Kidney epithelial cell (primary cell): ENCODE data around the gene SEC14L2. TPM values are rescaled to one million over a fixed set of nuclear protein-coding genes. Genes with fewer than 3 reads are reported as not detected.

ENCODE experiments used
- DNase-seq: peaks from one replicate; pipeline ENCODE4 v3.0.0-alpha.2; 2010; ENCODE audit warnings: low read depth
- H3K27me3 ChIP-seq: 2 replicates; pipeline ENCODE4 v1.6.0; 2011; ENCODE audit warnings: low read length; ENCODE audit not compliant: control insufficient read depth, insufficient read depth
- H3K36me3 ChIP-seq: 2 replicates; pipeline ENCODE4 v1.5.1; 2011; ENCODE audit warnings: low read length; ENCODE audit not compliant: control insufficient read depth, insufficient read depth
- H3K4me3 ChIP-seq: 2 replicates; pipeline ENCODE4 v1.5.1; 2011; ENCODE audit warnings: low read depth, mild to moderate bottlenecking, control low read depth, low read length
- total RNA-seq: library from RNA; depleted of rRNA; stranded (reverse); fragments of >200 nt; gene quantifications from 2 replicates; pipeline ENCODE4 v1.2.3, GENCODE V29; 2015
- TF ChIP-seq, protein P1 (sequence below): IDR thresholded peaks from 2 replicates; pipeline ENCODE4 v1.5.1; 2011; ENCODE audit warnings: mild to moderate bottlenecking, moderate library complexity, low read length, control low read depth, inconsistent platforms; ENCODE audit not compliant: insufficient read depth, poor library complexity, severe bottlenecking

SEC14L2 gene
- total RNA-seq, 1 donor from 2014 or later = 31.7 TPM

DNA sequence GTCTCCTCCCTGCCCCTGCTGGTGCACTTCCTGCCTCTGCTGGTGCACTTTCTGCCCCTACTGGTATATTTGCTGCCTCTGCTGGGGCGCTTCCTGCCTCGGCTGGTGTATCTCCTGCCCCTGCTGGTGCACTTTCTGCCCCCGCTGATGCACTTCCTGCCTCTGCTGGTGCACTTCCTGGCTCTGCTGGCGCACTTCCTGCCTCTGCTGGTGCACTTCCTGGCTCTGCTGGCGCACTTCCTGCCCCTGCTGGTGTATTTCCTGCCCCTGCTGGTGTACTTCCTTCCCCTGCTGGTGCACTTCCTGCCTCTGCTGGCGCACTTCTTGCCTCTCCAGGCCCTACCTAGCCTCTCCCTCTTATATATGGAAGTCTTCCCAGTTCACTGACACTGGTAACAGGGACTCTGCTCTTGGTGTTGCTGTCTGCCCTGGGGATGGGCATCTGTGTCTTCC lies 38.9 kb downstream of the SEC14L2 start:
- DNase-seq = no peak
- no peaks in the 10 kb centered on the region for H3K36me3 ChIP-seq
- TF ChIP-seq, protein P1, sequence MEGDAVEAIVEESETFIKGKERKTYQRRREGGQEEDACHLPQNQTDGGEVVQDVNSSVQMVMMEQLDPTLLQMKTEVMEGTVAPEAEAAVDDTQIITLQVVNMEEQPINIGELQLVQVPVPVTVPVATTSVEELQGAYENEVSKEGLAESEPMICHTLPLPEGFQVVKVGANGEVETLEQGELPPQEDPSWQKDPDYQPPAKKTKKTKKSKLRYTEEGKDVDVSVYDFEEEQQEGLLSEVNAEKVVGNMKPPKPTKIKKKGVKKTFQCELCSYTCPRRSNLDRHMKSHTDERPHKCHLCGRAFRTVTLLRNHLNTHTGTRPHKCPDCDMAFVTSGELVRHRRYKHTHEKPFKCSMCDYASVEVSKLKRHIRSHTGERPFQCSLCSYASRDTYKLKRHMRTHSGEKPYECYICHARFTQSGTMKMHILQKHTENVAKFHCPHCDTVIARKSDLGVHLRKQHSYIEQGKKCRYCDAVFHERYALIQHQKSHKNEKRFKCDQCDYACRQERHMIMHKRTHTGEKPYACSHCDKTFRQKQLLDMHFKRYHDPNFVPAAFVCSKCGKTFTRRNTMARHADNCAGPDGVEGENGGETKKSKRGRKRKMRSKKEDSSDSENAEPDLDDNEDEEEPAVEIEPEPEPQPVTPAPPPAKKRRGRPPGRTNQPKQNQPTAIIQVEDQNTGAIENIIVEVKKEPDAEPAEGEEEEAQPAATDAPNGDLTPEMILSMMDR = no peak
- H3K27me3 ChIP-seq = no peaks in the 10 kb centered on the region
- H3K4me3 ChIP-seq = no peak overlapping the region

DNA sequence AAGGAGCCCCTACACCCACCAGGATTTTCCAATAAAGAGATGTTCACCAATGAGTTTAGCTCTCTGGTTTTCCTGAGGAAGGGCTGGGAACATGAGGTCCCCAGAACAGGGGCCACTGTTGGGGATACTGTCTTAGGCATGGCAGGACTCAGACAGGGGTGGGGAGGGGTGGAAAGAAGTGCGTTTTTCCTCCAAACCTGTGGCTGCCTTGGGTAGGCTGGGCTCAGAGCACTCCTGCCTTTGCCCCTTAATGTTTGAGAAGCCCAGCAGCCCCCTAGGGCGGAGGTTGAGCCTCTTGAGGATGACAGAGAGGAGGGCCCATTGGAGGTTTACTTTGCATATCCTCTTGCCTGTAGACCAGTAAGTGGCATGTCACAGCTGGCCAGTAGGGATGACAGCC lies 39.4 kb downstream of the SEC14L2 start:
- Histone ChIP-seq H3K36me3 (no peaks in the 10 kb centered on the region), H3K27me3 (no peaks in the 10 kb centered on the region), H3K4me3 (no peak overlapping the region)
- no peak for DNase-seq
- TF ChIP-seq, protein P1 = no peak

DNA sequence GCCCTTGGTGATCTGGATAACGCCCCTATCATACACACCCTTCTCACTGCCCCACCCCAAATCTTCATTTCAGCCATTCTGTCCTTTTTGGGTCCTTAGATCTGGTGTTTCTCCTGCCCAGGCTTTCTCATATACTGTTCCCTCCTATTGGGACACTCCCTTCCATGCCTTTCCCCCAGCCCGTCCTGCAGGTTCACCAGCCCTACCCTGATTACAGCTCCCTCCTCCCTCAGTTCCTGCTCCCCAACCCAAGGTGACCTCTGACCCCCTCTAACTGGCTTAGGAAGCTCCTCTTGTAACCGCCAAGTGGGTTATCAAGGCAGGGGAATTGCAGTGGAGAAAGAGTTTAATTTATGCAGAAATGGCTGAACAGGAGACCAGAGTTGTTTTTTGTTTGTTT lies 41.7 kb downstream of the SEC14L2 start:
- Histone ChIP-seq H3K27me3 (no peaks in the 10 kb centered on the region), H3K36me3 (no peaks in the 10 kb centered on the region), H3K4me3 (no peak overlapping the region)
- DNase-seq = no peak
- TF ChIP-seq, protein P1 = no peak

DNA sequence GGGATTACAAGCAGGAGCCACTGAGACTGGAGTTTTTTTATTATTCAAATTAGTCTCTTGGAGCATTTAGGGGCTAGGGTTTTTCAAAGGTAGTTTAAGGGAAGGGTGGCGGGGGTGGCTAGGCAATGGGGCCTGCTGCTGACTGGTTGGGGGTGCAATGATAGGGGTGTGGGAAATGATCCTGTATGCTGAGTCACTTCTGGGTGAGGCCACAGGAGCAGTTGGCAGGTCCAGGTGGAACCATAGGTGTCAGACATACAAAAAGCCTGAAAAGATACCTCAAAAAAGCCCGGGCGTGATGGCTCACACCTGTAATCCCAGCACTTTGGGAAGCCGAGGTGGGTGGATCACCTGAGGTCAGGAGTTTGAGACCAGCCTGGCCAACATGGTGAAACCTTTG lies 42.4 kb downstream of the SEC14L2 start:
- Histone ChIP-seq H3K36me3 (no peaks in the 10 kb centered on the region), H3K4me3 (no peak overlapping the region), H3K27me3 (no peaks in the 10 kb centered on the region)
- no peak for DNase-seq
- TF ChIP-seq, protein P1 = no peak

- no peak overlapping the region for H3K4me3 ChIP-seq
- no peaks in the 10 kb centered on the region for H3K27me3 ChIP-seq
- TF ChIP-seq, protein P1 = no peak
- no peak for DNase-seq
- H3K36me3 ChIP-seq = no peaks in the 10 kb centered on the region
Measured at GRCh38 chr22:30439836-30440235, 43.0 kb downstream of the SEC14L2 start.

DNA sequence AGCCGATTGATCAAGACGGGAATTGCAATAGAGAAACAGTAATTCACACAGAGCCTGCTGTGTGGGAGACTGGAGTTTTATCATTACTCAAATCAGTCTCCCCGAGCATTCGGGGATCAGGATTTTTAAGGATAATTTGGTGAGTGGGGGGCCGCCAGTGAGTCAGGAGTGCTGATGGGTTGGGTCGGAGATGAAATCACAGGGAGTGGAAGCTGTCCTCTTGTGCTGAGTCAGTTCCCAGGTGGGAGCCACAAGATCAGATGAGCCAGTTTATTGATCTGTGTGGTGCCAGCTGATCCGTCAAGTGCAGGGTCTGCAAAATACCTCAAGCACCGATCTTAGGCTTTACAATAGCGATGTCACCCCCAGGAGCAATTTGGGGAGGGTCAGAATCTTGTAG lies 44.3 kb downstream of the SEC14L2 start:
- TF ChIP-seq, protein P1 = no peak
- DNase-seq = no peak
- Histone ChIP-seq H3K36me3 (no peaks in the 10 kb centered on the region), H3K27me3 (no peaks in the 10 kb centered on the region), H3K4me3 (no peak overlapping the region)
